GM10248 (cell line): ENCODE data around the gene SREBF1.

Experiments used
- CTCF ChIA-PET: fragments of 300-600 bp; sonication (Branson Sonifier 250); formaldehyde crosslinking; extraction: SDS; loops from one replicate; lab custom pipeline; 2021; ENCODE audit warnings: antibody characterized with exemption; lab: Yijun Ruan, JAX
- POLR2A ChIA-PET: fragments of 350-650 bp; sonication (Branson Sonifier 250); formaldehyde crosslinking; extraction: SDS; loops from one replicate; lab custom pipeline; 2020; ENCODE audit warnings: antibody characterized with exemption; lab: Yijun Ruan, JAX
- DNase-seq: peaks from one replicate; pipeline ENCODE4 v3.0.0; 2012; ENCODE audit errors: extremely low spot score
- TF ChIP-seq, protein P1 (sequence below): IDR thresholded peaks from 2 replicates; pipeline ENCODE4 v1.5.1; 2012; ENCODE audit warnings: mild to moderate bottlenecking, low read depth; ENCODE audit errors: extremely low read depth, missing control alignments, control extremely low read depth

SREBF1 gene

DNA sequence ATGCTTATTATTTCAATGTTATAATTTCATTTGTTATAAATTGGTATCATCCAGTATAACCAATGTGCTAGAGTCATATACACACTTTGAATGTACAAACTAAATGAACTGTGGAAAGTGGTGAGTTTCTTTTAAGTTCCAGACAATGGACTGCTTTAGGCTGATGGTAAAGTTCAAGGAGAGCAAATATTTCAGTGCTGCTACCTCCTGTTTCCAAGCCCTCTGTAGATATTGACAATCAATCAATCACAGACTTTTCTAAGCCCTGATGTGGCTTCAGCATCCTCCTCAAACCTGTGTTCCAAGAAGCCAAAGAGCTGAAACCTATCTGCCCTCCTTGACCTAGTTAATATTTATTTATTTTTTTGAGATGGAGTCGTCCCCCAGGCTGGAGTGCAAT is 28.2 kb upstream of the SREBF1 start:
- POLR2A ChIA-PET = no interaction called here
- TF ChIP-seq, protein P1, sequence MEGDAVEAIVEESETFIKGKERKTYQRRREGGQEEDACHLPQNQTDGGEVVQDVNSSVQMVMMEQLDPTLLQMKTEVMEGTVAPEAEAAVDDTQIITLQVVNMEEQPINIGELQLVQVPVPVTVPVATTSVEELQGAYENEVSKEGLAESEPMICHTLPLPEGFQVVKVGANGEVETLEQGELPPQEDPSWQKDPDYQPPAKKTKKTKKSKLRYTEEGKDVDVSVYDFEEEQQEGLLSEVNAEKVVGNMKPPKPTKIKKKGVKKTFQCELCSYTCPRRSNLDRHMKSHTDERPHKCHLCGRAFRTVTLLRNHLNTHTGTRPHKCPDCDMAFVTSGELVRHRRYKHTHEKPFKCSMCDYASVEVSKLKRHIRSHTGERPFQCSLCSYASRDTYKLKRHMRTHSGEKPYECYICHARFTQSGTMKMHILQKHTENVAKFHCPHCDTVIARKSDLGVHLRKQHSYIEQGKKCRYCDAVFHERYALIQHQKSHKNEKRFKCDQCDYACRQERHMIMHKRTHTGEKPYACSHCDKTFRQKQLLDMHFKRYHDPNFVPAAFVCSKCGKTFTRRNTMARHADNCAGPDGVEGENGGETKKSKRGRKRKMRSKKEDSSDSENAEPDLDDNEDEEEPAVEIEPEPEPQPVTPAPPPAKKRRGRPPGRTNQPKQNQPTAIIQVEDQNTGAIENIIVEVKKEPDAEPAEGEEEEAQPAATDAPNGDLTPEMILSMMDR = no peak
- CTCF ChIA-PET = interaction anchor here (1.2 to 8.2 kb wide), 3 partner anchors 53 to 185 kb away, joined by 3 to 93 read pairs (median 5); no protein-coding TSS in a partner anchor
- DNase-seq = no peak

DNA sequence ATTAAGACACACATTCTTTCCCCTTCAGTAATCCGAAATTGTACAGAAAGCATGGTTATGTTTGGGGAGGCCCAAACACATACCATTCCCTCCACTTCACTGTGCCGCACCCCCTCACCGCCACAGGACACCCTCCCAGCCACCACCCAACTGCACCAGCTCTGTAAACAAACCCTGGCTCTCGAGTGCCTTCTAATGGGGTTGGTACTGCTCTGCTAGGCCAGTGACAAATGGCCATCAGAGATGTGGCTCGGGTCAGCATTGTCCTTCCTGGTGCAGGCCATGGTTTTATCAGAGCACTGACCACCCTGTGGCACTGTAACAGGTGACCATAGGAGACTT is 24.0 kb upstream of the SREBF1 start:
- ChIA-PET POLR2A (no interaction called here), CTCF (interaction anchor here (0.8 to 8.2 kb wide), 24 partner anchors 10 to 218 kb away, joined by 3 to 93 read pairs (median 4); no protein-coding TSS in a partner anchor)
- DNase-seq = no peak
- TF ChIP-seq, protein P1 = no peak

DNA sequence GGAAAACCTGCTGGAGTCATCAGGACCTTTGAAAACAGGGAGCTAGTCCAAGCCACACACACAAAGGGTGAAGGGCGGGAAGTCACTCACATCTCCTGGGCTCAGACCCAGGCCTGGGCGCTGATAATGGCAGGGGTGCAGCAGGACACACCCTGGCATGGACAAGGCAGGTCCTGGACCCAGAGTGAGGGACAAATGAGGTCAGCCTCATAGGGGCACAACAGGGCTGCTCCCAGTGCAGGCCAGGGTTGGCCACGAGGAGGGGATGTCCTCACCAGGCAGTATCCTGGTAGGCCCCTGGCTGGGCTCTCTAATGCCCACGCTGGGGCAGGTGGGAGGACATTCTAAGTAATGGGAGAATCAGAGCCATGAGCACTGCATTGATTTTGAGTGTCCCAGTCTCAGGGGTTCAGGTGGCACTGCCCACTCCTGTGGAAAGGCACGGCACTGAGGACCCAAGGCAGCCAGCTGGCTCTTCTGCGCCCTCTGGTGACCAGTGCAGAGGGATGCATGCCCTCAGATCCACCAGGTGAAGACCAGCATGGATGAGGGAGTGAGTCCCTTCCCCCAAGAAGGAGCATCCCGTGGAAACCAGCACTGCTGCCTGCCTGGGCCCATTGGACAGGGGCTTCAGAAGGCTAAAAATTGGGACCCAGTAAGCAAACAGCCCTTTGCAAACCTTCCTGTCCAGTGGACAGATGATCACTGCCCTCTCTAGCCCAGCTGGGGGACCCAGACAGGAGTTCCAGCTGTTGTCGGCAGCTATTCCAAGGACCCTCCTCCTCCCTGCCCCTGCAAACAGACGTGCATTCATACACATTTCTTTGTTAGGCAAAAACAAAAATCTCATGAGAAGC is 23.4 kb upstream of the SREBF1 start:
- POLR2A ChIA-PET = no interaction called here
- DNase-seq = peak; percentile 86

DNA sequence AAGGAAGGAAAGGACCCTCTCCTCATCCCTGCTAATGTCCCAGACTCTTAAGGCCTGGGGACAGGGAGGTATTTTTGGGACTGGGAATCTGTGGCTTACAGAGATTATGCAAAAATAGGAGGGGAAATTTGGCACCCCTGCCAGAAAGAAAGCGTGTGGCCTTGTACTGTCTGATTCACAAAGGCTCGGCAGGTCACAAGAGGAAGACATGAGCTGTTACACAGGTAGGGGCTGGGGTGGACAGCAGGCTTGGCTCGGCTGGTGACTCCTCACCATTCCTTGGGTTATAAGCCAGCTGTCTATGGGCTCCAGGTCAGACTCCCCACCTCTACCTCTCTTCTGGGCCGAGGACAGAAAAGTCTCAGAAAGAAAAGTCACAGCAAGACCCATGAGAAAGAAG is 20.7 kb upstream of the SREBF1 start:
- CTCF ChIA-PET = interaction anchor here (1.0 to 8.2 kb wide), 3 partner anchors 22 to 46 kb away, joined by 3 to 93 read pairs (median 6); no protein-coding TSS in a partner anchor
- POLR2A ChIA-PET = no interaction called here
- TF ChIP-seq, protein P1 = no peak
- no peak for DNase-seq

More for the DNA sequence above, 23.4 kb upstream of the SREBF1 start:
- CTCF ChIA-PET = interaction anchor here (0.7 to 8.2 kb wide), 30 partner anchors 10 to 218 kb away, joined by 3 to 93 read pairs (median 5); no protein-coding TSS in a partner anchor
- TF ChIP-seq, protein P1 = peak; percentile 94

DNA sequence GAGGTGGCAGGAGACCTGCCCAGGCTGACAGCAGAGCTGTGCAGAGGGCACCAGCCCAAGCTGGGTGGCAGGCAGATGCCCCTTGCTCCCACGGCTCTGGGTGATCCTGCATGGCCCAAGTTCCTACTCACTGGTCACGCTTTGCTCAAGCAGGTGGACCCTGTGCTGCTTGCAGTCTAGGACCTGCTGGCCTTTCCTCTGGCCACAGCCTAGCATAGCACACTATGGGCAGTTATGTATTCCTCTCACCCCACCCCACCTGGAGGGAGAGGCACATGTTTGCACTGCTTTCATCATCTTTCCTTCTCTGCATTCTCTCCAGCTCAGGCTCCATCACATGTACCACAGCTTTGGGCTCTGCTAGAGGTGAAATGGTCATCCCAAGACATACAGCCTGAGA is 19.6 kb upstream of the SREBF1 start:
- DNase-seq = no peak
- CTCF ChIA-PET = interaction anchor here (1.0 to 2.0 kb wide), 3 partner anchors 15 to 177 kb away, joined by 3 to 8 read pairs (median 6); no protein-coding TSS in a partner anchor
- POLR2A ChIA-PET = no interaction called here
- TF ChIP-seq, protein P1 = no peak

DNA sequence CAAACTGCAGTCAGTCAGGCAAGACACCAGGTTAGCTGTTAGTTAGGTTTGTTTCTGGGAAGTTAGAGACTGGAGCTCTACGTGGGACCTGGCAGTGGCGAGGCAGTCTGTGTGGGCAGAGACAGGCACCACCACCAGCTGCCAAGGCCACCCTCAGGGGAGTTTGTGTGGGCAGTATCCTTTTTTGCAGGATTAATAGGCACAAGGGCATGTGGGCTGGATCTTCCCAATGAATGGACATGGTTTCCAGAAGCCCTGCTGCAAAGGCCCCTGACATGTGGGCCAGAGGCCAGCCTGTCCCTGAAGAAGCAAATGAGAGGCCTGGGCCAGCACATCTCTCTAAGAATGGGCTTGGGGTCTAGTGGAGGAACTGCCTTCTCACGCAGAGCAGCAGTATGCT is 19.2 kb upstream of the SREBF1 start:
- DNase-seq = no peak
- TF ChIP-seq, protein P1 = no peak
- ChIA-PET CTCF (interaction anchor here (0.7 to 2.0 kb wide), 5 partner anchors 10 to 177 kb away, joined by 3 to 8 read pairs (median 6); no protein-coding TSS in a partner anchor), POLR2A (no interaction called here)
